Ectodermal cell (in vitro differentiated cells): ENCODE data around the gene ZNHIT1.
"Not testable (repeated sequence)": the region's sequence is repeated elsewhere in the genome, so short reads cannot be mapped to it uniquely, and the experiment has no call there.

Experiments
- H3K27ac ChIP-seq: 2 replicates; pipeline ENCODE4 v1.7.0; 2013; ENCODE audit warnings: mild to moderate bottlenecking, low read depth, low read length; ENCODE audit not compliant: insufficient read depth, poor library complexity, severe bottlenecking
- H3K27me3 ChIP-seq: 2 replicates; pipeline ENCODE4 v1.7.0; 2013; ENCODE audit warnings: mild to moderate bottlenecking, low read length; ENCODE audit not compliant: insufficient read depth, control insufficient read depth, poor library complexity, severe bottlenecking
- H3K36me3 ChIP-seq: one replicate; pipeline ENCODE4 v1.7.0; 2013; ENCODE audit warnings: low read length; ENCODE audit not compliant: control insufficient read depth, insufficient read depth
- H3K4me1 ChIP-seq: one replicate; pipeline ENCODE4 v1.7.0; 2013; ENCODE audit warnings: low read length; ENCODE audit not compliant: control insufficient read depth, insufficient read depth
- H3K4me3 ChIP-seq: 2 replicates; pipeline ENCODE4 v1.7.0; 2013; ENCODE audit warnings: low read depth, low read length, control low read depth; ENCODE audit not compliant: insufficient read depth
- H3K9me3 ChIP-seq: 2 replicates; pipeline ENCODE4 v1.7.0; 2013; ENCODE audit warnings: mild to moderate bottlenecking, low read length, moderate library complexity; ENCODE audit not compliant: control insufficient read depth
- WGBS, 2 experiments: methylation state at CpG; one replicate each; pipeline ENCODE4 v1.1.7; 2013; ENCODE audit warnings: missing lambda C conversion rate in 2 of 2; 5-methylcytosine and 5-hydroxymethylcytosine counted together

ZNHIT1 gene

GRCh38 chr7:101203740-101204738, 13.9 kb upstream of the ZNHIT1 start:
- H3K4me1 ChIP-seq, H3K9me3 ChIP-seq, H3K4me3 ChIP-seq, H3K27ac ChIP-seq, H3K36me3 ChIP-seq: not testable (repeated sequence)
- WGBS, 2 experiments, result 89 to 90% methylated on average over 22 of the region's 22 CpGs
- H3K27me3 ChIP-seq, result peaks cover 36% of the 10 kb centered on the region

- Histone ChIP-seq H3K27me3 (peaks cover 26% of the 10 kb centered on the region), H3K36me3 (no peaks in the 10 kb centered on the region), H3K4me1 (no peaks in the 10 kb centered on the region), H3K27ac (no peak overlapping the region), H3K9me3 (no peaks in the 10 kb centered on the region), H3K4me3 (no peak overlapping the region)
- WGBS, 2 experiments, result 93 to 96% methylated on average over 32 of the region's 32 CpGs
These were observed 11.9 kb upstream of the ZNHIT1 start for GRCh38 chr7:101205901-101206664.

DNA sequence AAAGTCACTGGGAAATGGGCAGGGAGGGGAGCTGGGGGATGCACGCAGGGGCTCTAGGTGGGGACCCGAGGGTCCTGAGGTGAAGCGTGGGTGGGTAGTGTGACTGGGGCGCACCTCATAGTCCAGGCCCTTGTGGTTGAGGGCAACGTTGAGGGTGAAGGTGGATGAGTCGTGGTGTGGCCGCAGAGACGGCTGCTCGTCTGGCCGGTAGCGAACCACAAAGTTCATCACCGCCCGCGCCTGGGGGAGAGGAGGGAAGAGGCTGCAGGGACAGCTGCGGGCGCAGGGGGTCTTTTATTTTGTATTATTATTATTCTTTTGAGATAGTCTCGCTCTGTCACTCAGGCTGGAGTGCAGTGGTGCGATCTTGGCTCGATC, 11.3 kb upstream of the ZNHIT1 start:
- H3K36me3 ChIP-seq, result no peaks in the 10 kb centered on the region
- H3K27ac ChIP-seq, result no peak overlapping the region
- H3K4me3 ChIP-seq, result no peak overlapping the region
- H3K4me1 ChIP-seq, result no peaks in the 10 kb centered on the region
- 95% methylated on average over 19 of the region's 19 CpGs for WGBS, 2 experiments
- no peaks in the 10 kb centered on the region for H3K9me3 ChIP-seq
- H3K27me3 ChIP-seq, result peaks cover 20% of the 10 kb centered on the region

DNA sequence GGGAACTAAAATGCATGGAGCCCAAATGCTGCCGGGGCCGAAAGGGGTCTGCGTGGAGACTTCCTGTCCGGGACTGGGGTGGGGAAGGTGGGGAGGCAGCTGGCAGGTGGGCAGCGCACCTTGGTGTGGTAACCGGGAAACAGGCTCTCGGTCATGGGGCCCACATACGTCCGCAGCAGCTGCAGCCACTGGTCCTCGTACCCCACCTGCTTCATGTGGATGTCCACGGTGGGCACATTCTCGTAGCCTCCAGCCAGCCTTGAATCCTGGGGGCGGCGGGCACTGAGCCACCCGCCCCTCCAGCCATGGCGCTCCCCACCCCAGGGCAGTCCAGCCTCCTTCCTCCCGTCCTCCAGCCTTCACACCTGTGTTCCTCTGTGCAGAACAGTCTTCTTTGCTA, 10.5 kb upstream of the ZNHIT1 start:
- Histone ChIP-seq H3K4me1 (no peaks in the 10 kb centered on the region), H3K27ac (no peak overlapping the region), H3K36me3 (no peaks in the 10 kb centered on the region), H3K27me3 (peaks cover 12% of the 10 kb centered on the region), H3K4me3 (no peak overlapping the region), H3K9me3 (no peaks in the 10 kb centered on the region)
- WGBS, 2 experiments, result 91 to 93% methylated on average over 17 of the region's 17 CpGs

- Histone ChIP-seq H3K27me3 (no peaks in the 10 kb centered on the region), H3K9me3 (no peaks in the 10 kb centered on the region), H3K27ac (no peak overlapping the region), H3K4me1 (no peaks in the 10 kb centered on the region), H3K36me3 (no peaks in the 10 kb centered on the region), H3K4me3 (no peak overlapping the region)
- WGBS, 2 experiments, result 93 to 95% methylated on average over 14 of the region's 14 CpGs
These were observed 9.2 kb upstream of the ZNHIT1 start for GRCh38 chr7:101208794-101209193.

GRCh38 chr7:101210143-101210542, 7.8 kb upstream of the ZNHIT1 start:
- Histone ChIP-seq H3K9me3 (no peaks in the 10 kb centered on the region), H3K36me3 (no peaks in the 10 kb centered on the region), H3K4me1 (no peaks in the 10 kb centered on the region), H3K27ac (no peak overlapping the region), H3K4me3 (no peak overlapping the region), H3K27me3 (no peaks in the 10 kb centered on the region)
- 96% methylated on average over 19 of the region's 19 CpGs for WGBS, 2 experiments

DNA sequence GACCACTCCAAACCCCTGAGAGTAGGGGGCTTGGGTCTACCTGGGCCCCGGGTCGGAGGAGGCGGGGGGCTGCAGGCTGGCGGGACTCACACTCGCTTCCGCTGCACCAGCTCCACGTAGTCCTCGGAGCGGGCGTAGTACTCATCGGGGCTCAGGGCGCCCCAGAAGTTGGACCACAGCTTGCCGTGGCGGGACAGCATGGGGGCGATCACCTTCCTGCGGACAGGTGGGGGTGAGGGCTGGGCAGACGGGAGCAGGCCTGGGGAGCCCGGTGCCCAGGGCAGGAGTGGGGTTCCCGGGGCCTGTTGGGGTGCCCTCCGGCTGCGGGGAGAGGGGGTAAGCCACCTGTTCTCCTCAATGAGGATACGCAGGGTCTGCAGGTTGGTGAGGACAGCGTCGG, 6.5 kb upstream of the ZNHIT1 start:
- no peaks in the 10 kb centered on the region for H3K9me3 ChIP-seq
- no peak overlapping the region for H3K27ac ChIP-seq
- H3K4me3 ChIP-seq, result no peak overlapping the region
- 96 to 97% methylated on average over 24 of the region's 24 CpGs for WGBS, 2 experiments
- H3K4me1 ChIP-seq, result peaks cover 5% of the 10 kb centered on the region
- H3K36me3 ChIP-seq, result peaks cover 3% of the 10 kb centered on the region
- H3K27me3 ChIP-seq, result no peaks in the 10 kb centered on the region

- Histone ChIP-seq H3K4me1 (peaks cover 8% of the 10 kb centered on the region), H3K9me3 (no peaks in the 10 kb centered on the region), H3K27me3 (no peaks in the 10 kb centered on the region), H3K4me3 (no peak overlapping the region), H3K36me3 (peaks cover 3% of the 10 kb centered on the region), H3K27ac (no peak overlapping the region)
- WGBS, 2 experiments, result 91 to 92% methylated on average over 8 of the region's 8 CpGs
These were observed 6.0 kb upstream of the ZNHIT1 start for GRCh38 chr7:101212014-101212413.

GRCh38 chr7:101216001-101216859, 1.7 kb upstream of the ZNHIT1 start:
- H3K27ac ChIP-seq, result no peak overlapping the region

More at GRCh38 chr7:101216001-101216859, 1.7 kb upstream of the ZNHIT1 start:
- peaks cover 14% of the 10 kb centered on the region for H3K4me1 ChIP-seq
- H3K27me3 ChIP-seq, result no peaks in the 10 kb centered on the region
- H3K36me3 ChIP-seq, result peaks cover 3% of the 10 kb centered on the region
- H3K4me3 ChIP-seq, result peak overlapping the region; percentile 69
- WGBS, 2 experiments, result 68 to 71% methylated on average over 31 of the region's 31 CpGs
- H3K9me3 ChIP-seq, result no peaks in the 10 kb centered on the region
